GM19238 (cell line): ENCODE results near the gene DEDD.
"Not testable (repeated sequence)": the region's sequence is repeated elsewhere in the genome, so short reads cannot be mapped to it uniquely, and the experiment has no call there.

Experiments
- DNase-seq: peaks from one replicate; pipeline ENCODE4 v3.0.0; 2011; ENCODE audit warnings: low spot score; ENCODE audit not compliant: insufficient read length

DEDD gene

GRCh38 chr1:161127649-161128048 lies 4.8 kb downstream of the DEDD start:
- no peak for DNase-seq

- no peak for DNase-seq
Observed at GRCh38 chr1:161122967-161123366, 9.5 kb downstream of the DEDD start.

GRCh38 chr1:161121834-161122233 lies 10.6 kb downstream of the DEDD start:
- DNase-seq: no peak

GRCh38 chr1:161121042-161121650 lies 11.3 kb downstream of the DEDD start:
- DNase-seq: no peak

- peak; percentile 60 for DNase-seq
Observed at GRCh38 chr1:161119092-161119903, 13.2 kb downstream of the DEDD start.

- DNase-seq: peak; percentile 88
Observed at GRCh38 chr1:161117759-161118581, 14.5 kb downstream of the DEDD start, which contains the start of the genes NIT1 and PFDN2. NIT1 (plus strand) TSS chr1:161118105; CDS start chr1:161118177, 72 bp downstream. PFDN2 (minus strand) TSS chr1:161118037; CDS start chr1:161118026, 11 bp downstream.

GRCh38 chr1:161115961-161116360 lies 16.5 kb downstream of the DEDD start:
- not testable (repeated sequence) for DNase-seq

GRCh38 chr1:161115132-161115711 lies 17.2 kb downstream of the DEDD start:
- DNase-seq: no peak

- no peak for DNase-seq
Observed at GRCh38 chr1:161114556-161114955, 17.9 kb downstream of the DEDD start.

- no peak for DNase-seq
Observed at GRCh38 chr1:161113915-161114314, 18.6 kb downstream of the DEDD start.

- no peak for DNase-seq
Observed at GRCh38 chr1:161111527-161111926, 20.9 kb downstream of the DEDD start.

GRCh38 chr1:161111117-161111516 lies 21.4 kb downstream of the DEDD start:
- no peak for DNase-seq

- DNase-seq: no peak
Observed at GRCh38 chr1:161106431-161106830, 26.0 kb downstream of the DEDD start.

GRCh38 chr1:161100556-161100955 lies 31.9 kb downstream of the DEDD start:
- DNase-seq: no peak

- DNase-seq: no peak
Observed at GRCh38 chr1:161099090-161099802, 33.2 kb downstream of the DEDD start.

GRCh38 chr1:161098210-161099068 lies 34.0 kb downstream of the DEDD start, which contains the start of gene KLHDC9:
KLHDC9 (plus strand) TSS chr1:161098361; CDS start chr1:161098536, 175 bp downstream.
- DNase-seq: peak; percentile 93

GRCh38 chr1:161096530-161096929 lies 35.9 kb downstream of the DEDD start:
- DNase-seq: no peak

GRCh38 chr1:161096015-161096414 lies 36.5 kb downstream of the DEDD start:
- peak; percentile 52 for DNase-seq

GRCh38 chr1:161095230-161095629 lies 37.2 kb downstream of the DEDD start:
- no peak for DNase-seq

- DNase-seq: no peak
Observed at GRCh38 chr1:161094481-161094880, 38.0 kb downstream of the DEDD start.
